H1 (cell line): Measurements from ENCODE around the gene VEPH1. TPM values are rescaled to one million over a fixed set of nuclear protein-coding genes. Genes with fewer than 3 reads are reported as not detected.

Experiments
- ATF3 ChIP-seq: IDR thresholded peaks from 2 replicates; pipeline ENCODE4 v1.6.1; 2011; ENCODE audit warnings: low read depth, mild to moderate bottlenecking, low read length; ENCODE audit not compliant: insufficient read depth
- CEBPB ChIP-seq: IDR thresholded peaks from 2 replicates; pipeline ENCODE4 v1.6.1; 2012; ENCODE audit warnings: low read depth, low read length
- SP4 ChIP-seq: IDR thresholded peaks from 2 replicates; pipeline ENCODE4 v1.6.1; 2012; ENCODE audit warnings: low read length, inconsistent platforms
- TCF12 ChIP-seq: IDR thresholded peaks from 2 replicates; pipeline ENCODE4 v1.6.1; 2011; ENCODE audit warnings: low read depth, mild to moderate bottlenecking, low read length
- TEAD4 ChIP-seq: IDR thresholded peaks from 2 replicates; pipeline ENCODE4 v1.6.1; 2012; ENCODE audit warnings: low read depth, low read length, inconsistent platforms, mixed read lengths
- polyA plus RNA-seq, 7 experiments: library from polyadenylated mRNA; depleted of rRNA in 3 of 7; stranded (reverse) in 5 of 7; unstranded in 2 of 7; fragments of >200 nt in 5 of 7; fragments of 200-250 nt in 2 of 7; gene quantifications; 1 replicate in 5 of 7; 2 replicates in 1 of 7; 4 replicates in 1 of 7; pipeline versions ENCODE4 v1.2.1 to v1.2.3, GENCODE V29; 2011 to 2013; ENCODE audit warnings: missing spikeins in 2 of 7, mixed read lengths in 2 of 7
- total RNA-seq: library from RNA; stranded (reverse); fragmentation: NEBNext Ultra II Directional; extraction: Animal tissue kit (Norgen Biotek cat#: 25700); gene quantifications from 2 replicates; pipeline ENCODE4 v1.2.1, GENCODE V29; 2021

VEPH1 gene
- total and polyA plus RNA-seq, 2 of the 8 experiments (the other 6 are each of a cell fraction or from before 2014, with no cell fraction given), result 12.0 to 18.3 TPM

GRCh38 chr3:157522648-157523047 is 19.4 kb upstream of the VEPH1 start (continued):
- TF ChIP-seq ATF3 (no peak), TEAD4 (no peak), CEBPB (no peak), TCF12 (no peak), SP4 (no peak)
